ENCODE results near the gene OR10V1.
A peak's percentile ranks its signal among the peaks of the same experiment; 100 is the strongest.

The OR10V1 gene

GRCh38 chr11:59674291-59674690 is 39.4 kb downstream of the OR10V1 start:
- no peak overlapping the region for H3K4me3 ChIP-seq (ENCODE audit: low read depth, low read length)
- no peak for DNase-seq (ENCODE audit: low read depth)

DNA sequence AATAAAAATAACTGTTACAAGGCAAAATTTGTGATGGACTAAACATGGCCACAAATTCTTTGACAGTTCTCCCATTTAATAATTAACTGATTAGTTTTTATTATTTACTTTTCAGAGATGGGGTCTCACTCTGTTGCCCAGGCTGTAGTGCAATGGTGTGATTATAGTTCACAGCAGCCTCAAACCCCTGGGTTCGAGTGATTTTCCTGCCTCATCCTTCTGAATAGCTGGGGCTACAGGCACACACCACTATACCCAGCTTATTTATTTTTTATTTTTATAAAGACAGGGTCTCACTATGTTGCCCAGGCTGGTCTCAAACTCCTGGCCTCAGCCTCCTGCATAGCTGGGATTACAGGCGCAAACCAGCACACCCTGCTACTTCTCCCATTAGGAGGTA is 40.4 kb downstream of the OR10V1 start:
- DNase-seq (ENCODE audit: low read depth) = no peak
- H3K4me3 ChIP-seq (ENCODE audit: low read depth, low read length) = no peak overlapping the region

DNA sequence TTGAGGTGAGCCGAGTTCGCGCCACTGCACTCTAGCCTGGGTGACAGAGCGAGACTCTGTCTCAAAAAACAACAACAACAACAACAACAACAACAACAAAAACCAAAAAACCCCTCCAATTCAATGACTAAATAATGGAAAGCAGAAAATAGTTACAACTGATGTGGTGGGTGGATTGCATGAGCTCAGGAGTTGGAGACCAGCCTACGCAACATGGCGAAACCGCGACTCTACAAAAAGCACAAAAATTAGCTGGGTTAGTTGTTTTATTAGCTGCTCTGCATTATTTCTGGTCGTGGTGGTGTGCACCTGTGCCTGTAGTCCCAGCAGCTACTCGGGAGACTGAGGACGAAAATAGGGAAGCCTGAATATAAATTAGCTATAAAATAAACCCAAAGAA is 42.2 kb downstream of the OR10V1 start:
- no peak overlapping the region for H3K4me3 ChIP-seq (ENCODE audit: low read depth, low read length)
- DNase-seq (ENCODE audit: low read depth) = no peak

DNA sequence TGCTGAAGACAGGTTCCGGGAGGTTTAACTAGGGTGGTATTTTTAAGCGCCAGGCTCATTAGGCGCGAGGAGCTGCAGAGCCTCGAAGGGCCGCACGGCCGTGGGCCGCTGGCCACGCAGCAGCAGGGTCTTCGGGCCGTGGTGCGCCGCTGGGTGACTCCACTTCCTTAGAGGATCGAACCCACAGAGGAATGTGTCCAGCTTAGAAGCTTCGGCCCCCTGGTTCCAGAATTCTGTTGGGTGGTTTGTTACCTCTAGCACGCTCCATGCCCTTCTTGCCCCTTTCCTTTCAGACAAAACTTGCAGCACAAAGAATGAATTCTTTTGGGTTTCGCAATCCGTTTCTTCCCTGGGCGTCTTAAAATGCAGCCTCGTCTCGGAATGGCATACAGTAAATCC is 44.0 kb downstream of the OR10V1 start:
- H3K4me3 ChIP-seq (ENCODE audit: low read depth, low read length) = peak overlapping the region; percentile 93

GRCh38 chr11:59668950-59669610 is 44.6 kb downstream of the OR10V1 start, which contains the start of gene PATL1:
PATL1 (minus strand) TSS chr11:59669037; CDS start chr11:59668895, 142 bp downstream.
- H3K4me3 ChIP-seq (ENCODE audit: low read depth, low read length) = peak within 1 kb of the TSS; percentile 93
- peak; percentile 93 for DNase-seq (ENCODE audit: low read depth)

More for the DNA sequence above, 44.0 kb downstream of the OR10V1 start:
- no peak for DNase-seq (ENCODE audit: low read depth)

DNA sequence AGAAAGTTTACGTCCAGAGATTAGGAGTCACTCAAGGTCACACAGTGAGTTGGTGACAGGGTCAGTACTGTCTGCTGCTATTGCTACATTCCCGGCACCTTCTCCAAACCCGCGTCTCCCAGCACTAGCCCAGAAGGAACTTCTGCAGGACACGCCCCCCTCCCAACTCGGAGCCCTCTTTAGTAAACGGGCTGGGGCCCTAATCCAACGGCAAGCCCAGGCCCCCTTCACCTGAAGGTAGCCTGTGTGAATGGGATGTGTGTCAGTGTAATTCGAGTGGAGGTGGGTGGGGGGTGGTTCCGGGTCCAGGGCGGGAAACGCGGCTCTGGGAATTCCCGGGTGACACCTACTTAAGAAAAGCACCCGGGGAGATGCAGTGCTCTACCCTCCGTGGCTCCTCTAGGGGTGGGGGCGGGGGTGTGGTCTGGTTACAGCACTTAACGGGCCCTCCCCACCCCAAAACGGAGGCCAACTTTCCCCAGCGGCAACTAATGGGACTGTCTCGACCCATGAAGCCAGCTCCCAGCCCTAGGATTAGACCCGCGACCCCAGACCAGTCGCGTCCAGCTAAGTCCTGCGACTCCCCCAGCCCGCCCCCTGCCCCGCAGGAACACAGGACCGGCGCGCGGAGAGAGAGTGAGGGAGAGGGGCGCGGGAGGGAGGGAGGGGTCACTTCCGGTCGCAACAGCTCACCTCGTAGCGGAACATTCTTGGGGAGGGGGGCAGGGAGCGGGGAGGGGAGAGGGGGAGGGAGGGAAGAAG is 45.3 kb downstream of the OR10V1 start:
- H3K4me3 ChIP-seq (ENCODE audit: low read depth, low read length) = peak overlapping the region; percentile 93
- DNase-seq (ENCODE audit: low read depth) = no peak

DNA sequence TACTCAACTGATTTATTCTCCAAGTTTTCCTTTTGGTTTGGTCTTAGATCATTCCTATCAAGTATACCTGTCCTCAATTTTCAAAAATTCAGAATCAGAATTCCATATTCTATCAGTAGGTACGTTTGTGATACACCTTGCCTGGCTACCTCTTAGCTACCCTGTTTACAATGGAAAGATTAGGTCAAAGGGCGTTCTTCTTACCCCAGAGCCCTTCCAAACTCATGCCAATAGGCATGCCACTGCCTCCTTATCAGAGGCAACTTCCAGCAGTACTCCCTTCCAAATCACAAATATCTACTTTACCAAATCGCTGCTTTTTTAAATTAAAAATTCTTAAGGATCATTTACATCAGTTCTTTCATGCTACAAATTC is 45.8 kb downstream of the OR10V1 start:
- DNase-seq (ENCODE audit: low read depth) = no peak
- H3K4me3 ChIP-seq (ENCODE audit: low read depth, low read length) = peak overlapping the region; percentile 93

DNA sequence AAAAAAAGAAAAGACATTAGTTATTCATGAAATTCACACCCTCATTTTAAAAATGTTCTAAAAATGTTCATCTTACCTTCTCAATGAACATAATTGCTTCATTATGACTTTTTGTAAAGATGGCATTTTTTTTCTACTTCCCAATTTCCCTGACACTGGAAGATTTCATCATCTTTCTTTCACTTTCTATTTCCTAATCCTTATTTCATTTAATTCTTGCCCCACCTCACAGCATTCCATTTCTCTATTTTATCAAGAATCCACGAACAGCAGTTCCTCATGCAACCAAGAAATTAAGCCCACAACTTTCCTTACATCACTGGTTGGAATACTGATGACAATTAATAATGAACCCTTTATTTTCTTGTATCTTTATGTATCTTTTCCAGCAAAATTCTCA is 46.7 kb downstream of the OR10V1 start:
- H3K4me3 ChIP-seq (ENCODE audit: low read depth, low read length) = peak overlapping the region; percentile 93
- DNase-seq (ENCODE audit: low read depth) = no peak
